ENCODE data around the gene MYL5.

The MYL5 gene

DNA sequence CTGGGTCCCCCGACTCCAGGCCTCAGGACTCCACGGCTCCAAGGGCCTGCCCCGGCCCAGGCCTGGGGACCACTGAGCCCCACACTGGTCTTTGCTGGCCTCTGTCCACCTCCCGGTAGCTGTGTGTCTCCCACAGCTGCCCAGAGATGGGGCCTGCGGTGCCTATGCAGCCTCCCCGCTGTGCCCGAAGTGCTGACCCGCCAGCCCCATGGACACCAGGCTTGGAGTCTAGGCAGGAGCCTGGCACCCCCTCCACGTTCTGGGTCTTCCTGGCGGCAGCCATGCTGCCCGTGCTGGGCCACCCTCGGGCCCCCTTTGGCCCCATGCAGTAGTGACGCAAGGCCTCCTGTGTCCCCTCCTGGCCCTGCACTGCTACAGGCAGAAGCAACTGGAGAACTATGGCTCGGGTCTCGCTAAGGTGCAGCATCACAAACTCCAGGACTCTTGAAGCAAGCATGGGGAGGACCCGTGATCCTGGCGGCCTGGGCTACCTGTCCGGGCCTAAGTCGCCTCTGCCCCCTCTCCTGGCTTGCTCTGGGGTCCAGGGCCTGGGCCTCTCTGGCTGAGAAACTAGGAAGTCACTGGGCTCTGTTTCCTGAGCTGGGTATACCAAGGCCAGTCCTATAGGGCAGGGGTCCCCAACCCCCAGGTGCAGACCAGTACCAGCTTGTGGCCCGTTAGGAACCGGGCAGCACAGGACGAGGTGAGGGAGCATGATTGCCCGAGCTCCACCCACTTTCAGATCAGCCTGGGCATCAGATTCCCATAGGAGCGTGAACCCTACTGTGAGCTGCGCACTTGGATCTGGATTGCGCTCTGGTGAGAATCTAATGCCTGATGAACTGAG is 917 bp downstream of the MYL5 start:
- DNase-seq = no peak

DNA sequence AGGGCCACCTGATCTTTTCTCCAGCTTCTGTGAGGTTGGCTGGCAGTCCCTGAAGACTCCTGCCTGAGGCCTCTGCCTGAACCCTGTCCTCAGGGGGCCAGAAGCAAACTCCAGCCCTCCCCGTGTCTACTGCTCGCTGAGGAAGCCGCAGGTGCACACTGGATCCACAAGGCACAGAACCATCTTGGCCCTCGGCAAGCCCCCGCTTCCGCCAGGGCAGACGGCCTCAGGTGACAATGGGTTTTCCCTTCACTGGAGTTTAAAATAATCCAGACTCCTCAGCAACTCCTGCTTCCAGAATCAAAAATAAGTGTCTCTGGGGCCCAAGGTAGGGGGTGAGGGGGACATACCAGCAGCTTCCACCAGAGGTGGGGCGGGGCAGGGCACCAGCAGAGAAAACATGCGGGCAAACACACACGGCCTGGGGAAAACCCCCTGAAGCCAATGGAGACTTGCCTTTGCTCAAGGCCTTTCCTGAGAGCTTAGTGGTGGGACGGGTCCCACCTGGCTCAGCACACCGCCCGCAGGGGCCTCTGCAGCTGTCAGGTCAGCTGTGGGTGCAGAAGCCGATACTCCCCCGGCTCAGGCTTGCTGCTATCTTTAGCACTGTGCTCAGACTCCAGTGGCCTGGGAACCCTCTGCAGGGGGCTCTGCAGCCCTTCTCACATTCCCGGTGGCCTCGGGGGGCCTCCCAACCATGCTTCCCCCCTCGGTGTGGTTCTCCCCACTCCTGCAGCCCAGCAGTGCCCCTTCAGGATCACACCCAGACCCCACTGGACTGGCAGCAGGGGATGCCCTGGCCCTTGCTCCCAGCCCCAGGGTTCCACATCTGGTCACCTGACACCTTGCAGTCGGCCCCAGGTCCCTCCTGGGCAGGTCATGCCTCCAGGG is 1.9 kb downstream of the MYL5 start:
- no peak for DNase-seq

DNA sequence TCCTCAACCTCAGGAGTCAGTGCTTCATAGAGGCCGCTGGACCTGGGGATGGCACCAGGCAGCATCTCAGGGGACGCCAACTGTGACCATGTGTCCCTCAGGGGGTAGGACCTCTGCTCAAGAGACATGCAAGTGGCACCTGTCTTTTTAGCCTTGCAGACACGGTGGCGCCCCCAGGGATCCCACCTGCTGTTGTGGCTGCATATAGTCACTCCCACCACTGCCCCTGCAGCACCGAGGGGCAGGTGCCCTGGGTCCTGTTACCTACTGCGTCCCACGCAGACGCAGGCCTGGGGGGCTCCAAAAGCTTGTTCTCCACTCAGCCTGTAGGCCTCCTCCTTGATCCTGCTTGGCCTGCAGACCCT is 2.5 kb downstream of the MYL5 start:
- no peak for DNase-seq

DNA sequence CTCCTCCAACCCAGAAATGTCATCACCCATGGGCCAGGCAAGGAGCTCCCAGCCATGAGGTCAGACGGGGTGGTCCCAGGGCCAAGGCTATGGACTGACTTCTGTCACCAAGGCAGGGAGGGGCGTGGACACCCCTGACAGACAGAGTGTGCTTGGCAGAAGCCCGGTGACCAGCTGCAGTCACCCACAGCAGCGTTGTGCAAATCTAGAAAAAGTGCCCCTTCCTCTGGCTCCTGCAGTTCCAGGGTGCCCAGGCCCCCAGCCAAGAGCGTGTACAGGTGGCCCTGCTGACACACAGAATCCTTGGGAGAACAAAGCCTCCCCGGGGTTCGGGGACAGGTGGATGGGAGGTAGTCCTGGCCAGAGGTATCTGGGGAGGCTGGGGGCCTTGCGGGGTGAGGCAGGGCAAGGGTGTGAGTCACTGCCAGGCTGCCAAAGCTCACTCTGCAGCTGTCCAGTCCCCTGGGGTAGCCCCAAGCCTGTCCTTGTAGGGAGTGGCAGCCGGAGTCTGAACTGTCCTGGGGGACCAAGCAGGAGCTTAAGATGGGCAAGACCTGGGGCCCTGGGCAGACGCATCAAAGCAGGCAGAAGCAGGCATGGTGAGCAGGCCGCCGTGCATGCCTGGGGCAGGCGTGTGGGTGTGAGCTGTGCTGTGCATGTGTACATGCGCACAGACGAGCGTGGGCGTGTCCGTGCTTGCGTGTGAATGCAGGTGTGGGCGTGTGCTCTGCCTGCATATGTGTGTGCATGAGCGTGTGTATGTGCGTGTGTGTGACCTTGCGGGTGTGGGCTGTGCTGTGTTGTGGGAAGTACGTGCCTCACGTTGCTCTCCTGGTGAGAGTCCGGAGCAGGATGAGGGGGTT is 3.3 kb downstream of the MYL5 start:
- no peak for DNase-seq

DNA sequence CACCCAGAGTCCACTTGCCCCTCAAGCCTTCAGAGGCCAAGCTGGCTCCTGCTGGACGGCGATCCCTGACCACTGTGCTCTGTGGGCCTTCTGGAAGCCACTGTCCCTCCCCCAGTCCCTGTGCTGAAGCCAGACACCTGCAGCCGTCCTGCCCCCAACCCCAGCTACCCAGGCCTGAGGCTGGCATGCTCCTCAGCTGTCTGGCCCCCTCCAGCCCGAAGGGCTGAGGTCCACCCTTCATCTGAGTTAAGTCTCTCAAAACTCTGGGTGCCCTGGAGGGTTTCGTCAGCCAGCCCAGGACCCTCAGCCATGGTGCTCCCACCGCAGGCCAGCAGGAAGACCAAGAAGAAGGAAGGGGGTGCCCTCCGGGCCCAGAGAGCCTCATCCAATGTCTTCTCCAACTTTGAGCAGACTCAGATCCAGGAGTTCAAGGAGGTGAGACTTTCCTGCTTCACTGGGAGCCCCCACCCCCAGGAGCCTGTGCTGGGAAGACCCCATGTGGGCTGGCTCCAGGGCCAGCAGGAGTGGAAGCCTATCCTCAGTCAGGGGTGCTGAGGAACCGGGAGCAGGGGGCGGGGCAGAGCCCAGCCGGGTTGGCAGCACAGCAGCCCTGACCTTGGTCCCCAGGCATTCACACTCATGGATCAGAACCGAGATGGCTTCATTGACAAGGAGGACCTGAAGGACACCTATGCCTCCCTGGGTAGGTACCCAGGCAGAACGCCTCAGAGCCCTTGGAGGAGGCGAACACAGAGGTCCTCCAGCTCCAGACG is 4.2 kb downstream of the MYL5 start:
- no peak for DNase-seq

DNA sequence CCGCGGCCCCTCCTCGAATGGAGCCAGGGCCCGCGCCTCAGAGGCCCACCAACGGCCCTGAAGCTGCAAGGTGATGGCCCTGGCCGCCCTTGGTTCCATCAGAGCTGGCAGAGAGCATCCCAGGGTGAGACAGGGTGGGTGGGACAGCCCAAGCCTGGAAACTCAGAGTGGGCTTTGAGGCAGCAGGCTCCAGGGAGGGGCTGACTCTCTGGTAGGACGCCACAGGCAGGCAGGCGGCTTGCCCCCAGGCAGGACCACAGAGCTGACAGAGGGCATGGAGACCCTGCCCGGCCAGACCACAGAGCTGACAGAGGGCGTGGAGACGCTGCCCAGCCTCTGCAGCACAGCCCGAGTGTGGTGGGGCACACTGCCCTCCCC is 4.8 kb downstream of the MYL5 start:
- DNase-seq = no peak

DNA sequence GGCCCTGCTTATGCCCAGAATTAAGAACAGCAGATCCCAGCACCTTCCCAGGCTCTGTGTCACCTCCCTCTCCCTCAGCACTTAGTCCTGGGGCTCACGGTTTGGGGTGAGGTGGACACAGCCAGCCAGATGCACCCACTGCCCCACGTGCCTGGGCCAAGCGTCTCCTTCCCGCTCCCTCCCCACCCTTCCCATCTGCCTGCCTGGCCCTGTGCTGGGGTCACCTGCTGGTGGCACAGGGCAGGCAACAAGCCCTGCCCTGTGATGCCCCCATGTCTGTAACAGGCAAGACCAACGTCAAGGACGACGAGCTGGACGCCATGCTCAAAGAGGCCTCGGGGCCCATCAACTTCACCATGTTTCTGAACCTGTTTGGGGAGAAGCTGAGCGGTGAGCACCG is 5.3 kb downstream of the MYL5 start:
- DNase-seq = no peak

DNA sequence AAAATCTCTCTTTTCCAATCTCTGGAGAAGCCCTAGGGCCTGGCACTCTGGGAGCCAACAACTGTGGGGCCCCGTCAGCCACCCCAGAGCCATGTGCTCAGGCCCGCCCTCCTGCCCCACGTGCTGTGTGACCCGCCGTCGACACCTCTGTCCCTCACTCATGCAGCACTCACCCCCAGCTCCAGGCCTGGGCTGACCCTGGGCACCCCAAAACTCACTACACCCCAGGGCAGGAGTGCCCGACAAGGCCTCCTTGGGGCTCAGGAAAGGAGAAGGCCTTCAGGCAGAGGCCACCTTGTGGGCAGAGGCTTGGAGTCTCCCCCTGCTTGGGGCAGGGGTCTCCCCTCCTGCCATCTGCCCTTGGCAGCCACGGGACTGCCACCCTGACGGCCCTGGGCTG is 5.7 kb downstream of the MYL5 start:
- DNase-seq = no peak

DNA sequence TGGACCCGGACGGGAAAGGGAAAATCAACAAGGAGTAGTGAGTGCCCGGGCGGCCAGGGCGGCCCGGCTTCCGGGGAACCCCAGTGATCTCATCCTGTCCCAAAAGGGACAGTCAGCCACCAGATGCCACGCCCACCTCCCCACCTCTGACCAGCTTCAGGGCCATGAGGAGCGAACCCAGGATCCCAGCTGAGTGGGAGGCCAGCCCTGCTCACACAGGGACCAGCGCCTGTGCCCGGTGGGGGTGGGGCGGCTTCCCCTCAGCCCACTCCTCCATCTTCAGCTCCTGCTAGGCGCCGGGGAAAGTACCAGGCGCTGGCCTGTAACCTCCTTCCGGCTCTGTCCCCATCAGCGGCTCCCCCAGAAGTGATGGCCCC is 6.2 kb downstream of the MYL5 start:
- no peak for DNase-seq

DNA sequence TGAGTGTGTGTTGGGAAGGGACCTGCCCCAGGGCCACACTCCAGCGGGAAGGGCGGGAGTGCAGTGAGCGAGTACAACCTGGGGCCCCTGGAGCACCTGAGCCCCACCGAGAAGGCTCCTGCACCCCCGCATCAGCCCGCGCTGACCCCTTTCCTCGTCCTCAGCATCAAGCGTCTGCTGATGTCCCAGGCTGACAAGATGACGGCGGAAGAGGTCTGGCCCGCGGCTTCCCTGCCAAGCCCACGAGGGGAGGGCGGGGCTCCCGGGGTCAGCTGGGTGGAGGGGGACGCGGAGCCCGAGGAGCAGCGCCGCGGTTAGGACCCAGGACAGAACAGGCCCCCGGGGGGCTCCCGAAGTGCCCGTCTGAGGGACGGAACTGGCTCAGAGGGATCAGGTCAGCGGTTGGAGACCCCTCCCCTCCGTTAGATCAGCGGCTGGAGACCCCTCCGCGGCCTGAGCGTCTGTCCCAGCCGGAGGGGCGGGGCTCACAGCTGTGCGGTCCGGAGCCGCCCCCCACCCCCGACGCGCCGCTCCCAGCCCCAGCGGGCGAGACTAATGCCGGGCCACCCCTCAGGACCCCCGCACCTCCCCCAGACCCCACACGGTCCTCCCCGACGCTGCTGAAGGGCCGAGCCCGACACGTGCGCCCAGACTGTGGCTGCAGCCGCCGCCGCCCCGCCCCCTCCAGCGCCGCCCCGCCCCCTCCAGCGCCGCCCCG is 6.7 kb downstream of the MYL5 start:
- no peak for DNase-seq

DNA sequence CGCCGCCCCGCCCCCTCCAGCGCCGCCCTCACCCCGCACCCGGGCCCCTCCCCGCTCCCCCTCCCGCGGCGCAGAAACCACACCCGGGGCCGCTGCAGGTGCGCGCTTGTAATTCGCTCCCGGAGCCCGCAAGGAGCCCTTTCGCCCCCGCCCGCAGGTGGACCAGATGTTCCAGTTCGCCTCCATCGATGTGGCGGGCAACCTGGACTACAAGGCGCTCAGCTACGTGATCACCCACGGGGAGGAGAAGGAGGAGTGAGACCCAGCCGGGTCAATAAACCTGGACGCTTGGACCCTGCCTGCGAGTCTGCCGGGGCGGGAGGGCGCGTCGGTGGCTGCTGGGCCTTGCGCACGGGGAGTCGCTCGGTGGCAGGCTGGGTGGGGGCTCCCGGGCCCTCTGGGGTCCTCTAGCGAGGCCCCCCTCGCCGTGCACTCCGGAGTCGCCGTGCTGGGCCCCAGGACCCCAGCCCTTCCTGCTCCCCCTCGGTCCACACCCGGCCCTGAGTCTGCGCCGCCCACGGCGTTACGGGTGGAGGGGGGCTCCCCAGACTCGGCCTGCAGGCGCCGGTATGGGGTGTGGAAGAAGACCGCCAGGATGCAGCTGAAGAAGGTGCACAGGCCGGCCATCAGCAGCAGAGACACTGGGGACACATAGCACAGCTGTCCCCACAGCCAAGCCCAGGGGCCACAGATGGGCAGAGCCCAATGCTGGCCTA is 7.6 kb downstream of the MYL5 start:
- no peak for DNase-seq

DNA sequence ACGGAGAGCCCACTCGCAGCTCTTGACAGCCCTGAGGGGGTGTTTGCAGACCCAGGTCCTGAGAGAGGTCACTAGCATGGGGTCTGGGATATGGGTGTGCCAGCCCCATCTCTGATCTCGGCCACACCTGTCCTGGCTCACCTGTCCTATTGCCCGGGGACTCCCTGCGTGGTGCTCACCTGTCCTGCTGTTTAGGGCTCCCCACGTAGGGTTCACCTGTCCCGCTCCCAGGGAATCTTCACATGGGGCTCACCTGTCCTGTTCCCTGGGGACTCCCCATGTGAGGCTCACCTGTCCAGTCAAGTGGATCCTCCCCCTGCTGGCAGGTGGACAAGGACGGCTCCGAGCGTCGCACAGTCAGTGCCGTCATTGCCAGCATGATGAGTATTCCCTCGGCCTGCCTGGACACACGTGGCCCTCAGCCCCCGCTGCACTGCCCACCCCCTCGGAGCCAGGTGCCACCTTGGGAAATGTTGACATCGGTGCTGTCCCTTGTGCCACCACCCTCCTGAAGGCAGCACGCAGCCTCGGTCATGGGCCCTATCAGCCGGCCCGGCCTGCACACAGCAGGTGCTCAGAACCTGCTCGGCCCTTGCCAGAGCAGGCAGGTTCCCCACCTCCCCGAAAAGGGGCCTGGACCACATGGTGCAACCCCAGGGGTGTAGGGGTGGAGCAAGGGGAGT is 8.3 kb downstream of the MYL5 start:
- DNase-seq = no peak

DNA sequence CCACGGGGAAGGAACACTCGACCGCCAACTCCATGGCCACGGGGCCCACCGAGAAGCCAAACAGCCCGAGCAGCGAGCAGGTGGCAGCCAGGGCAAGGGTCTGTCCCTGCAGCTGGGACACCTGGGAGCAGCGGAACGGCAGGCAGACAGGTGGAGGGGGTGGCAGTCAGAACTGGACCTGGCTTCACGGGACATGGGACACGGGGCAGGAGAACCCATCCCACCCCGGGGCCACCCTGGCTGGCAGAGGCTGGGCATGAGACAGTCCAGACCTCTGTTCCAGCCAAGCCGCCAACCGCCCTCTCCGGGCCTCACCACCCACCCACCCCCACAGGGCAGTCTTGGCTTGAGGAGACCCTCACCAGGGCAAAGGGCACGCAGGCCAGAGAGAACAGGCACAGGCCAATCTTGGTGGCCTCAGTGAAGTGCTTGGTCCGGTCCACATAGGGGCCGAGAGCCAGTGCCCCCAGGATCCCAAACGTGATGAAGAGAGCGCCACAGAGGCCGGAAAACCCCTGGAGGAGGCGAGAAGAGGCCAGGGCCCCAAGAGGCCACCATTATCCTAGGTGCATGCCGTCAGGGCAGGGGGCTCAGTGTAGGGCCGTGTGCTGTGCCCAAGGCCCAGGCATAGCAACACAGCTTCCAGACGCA is 9.0 kb downstream of the MYL5 start:
- DNase-seq = no peak

DNA sequence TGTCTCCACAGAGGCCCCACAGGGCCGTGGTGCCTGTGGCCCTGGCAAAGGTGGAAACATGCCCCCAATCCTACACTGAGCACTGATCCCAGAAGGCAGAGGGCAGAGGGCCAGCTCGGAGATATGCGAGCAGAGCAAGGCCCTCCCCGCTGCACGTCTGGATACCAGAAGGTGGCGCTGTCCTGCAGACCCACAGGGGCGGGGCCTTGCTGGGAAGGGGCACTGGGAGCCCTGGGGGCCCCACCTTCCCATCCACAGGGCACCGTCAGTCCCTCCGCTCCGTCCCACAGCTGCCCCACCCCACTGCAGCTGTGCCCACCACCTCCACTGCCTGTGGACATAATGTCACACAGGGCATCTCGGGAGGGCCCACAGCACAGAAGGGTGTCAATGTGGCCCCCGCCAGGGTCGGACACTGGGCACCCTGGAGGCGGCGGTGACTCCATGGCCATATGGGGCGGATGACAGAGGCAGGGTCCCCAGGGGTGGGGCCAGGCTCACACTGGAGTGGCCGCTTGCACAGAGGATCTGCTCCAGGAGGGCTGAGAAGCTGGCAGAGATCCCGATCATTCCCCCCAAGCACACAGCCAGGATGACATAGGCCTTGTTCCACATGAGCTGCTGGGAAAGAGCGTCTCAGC is 9.8 kb downstream of the MYL5 start:
- DNase-seq = no peak

DNA sequence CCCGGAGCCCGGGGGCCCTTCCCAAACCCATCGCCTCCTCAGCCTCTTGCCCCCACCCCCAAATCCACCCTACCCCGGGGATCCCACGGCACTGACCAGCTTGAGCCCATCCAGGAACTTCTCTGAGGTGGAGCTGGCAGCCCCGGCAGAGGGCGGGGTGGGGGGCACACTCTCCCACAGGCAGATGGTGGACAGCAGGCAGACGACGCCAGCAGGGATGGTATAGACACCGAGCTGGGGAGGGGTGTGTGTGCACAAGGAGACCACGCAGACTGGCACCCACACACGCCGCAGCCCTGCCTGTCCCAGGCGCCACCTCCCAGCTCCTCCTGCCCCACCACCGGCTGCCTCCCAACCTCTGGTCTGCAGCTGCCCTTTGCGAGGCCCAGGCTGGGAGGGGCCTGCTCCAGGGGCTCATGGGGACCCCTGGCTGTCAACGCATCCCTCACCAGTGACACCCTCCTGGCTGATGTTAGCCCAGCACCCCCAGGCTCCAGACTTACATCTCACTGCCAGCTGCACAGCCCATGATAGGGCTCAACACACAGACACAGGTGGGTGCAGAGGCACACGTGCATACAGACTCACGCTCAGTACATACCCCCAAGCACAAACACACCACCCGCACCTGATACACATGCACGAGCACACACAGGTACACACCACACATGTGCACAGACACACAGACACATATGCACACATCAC is 10.4 kb downstream of the MYL5 start:
- no peak for DNase-seq

DNA sequence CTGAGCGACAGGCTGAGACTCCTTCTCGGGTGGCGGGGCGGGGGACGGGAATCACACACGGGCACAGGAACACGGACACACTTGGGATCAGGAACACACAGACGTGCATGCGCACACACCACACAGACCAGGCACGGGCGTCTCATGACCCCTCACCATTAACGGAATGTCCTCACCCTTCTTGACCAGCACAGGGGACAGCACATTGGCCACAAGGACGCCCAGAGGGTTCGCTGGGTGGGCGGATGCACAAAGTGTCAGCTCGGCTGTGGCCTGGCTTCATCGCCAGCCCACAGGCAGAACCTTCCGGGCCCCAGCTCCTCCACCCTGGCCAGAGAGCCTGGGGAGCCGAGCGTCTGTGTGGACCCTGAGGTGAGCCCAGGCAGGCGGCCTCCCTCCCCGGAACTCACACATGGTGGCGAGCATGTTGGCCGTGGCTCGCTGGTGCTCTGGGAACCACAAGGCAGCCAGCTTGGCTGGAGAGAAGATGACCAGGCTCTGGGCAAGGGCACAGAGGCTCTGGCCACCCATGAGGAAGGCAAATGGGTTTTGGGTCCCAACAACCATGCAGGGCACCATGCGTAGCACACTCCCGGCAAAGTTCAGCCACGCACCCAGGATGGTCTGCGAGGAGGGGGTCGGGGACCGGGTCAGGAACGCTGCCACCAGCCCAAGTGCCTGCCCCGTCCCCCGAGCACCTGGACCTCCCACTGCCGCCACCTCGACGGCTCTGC is 11.5 kb downstream of the MYL5 start:
- DNase-seq = no peak

DNA sequence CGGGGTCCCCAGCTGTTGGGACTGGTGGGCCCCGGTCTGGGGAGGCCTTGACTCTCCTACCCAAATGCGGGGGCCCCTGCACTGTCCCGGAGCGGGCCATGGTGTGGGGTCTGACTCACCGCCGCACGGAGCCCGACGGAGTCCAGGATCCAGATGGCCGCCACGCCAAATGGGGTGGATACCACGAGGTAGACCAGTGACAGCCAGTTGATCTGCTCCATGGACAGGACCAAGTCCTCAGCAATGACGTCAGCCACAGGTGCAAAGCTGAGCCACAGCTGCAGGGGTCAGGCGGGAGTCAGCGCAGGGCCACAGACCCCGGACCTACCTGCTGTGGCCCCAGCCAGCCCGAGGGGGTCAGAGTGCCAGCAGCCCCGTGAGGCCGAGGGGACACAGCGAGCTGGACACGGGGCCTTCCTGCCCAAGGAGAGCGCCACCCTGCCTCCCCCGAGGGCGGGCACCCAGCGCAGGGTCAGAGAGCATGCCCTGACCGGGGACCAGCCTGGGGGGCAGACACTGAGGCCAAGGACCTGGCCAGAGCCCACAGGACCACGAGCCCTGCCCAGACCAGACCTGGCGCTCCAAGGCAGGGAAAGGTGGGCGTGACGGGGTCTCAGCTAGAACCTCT is 12.2 kb downstream of the MYL5 start:
- DNase-seq = no peak
